Activated T-cell treated with anti-CD3 and anti-CD28 coated beads for 4 hours (primary cell): ENCODE results near the gene LPP.
"Not testable (repeated sequence)": the region's sequence is repeated elsewhere in the genome, so short reads cannot be mapped to it uniquely, and the experiment has no call there.

Source experiments
- DNase-seq: peaks from one replicate; pipeline ENCODE4 v3.0.0-alpha.2; 2020

The LPP gene

DNA sequence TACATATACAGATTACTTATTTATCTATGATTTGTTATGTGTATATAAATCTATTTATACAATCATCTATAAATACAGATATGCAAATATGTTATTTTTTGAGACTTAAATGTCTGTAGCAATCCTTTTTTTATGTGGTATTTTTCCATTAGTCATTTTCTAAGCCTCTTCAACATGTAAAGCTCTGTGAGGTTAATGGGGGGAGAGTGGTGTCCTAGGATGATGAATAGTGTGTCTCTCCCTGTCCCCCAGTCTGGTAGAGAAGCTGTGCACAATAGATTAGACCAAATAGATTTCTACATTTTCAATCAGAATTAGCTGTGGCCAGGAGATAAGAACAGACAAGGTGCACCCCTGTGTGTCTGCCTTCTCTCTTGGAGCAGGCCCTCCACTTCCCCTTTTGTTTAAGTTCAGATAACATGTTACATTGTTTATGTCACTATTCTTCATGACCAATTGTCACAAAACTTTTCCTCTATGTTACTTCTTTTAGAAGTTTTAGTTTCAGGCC is 453.9 kb downstream of the LPP start:
- DNase-seq, result no peak

DNA sequence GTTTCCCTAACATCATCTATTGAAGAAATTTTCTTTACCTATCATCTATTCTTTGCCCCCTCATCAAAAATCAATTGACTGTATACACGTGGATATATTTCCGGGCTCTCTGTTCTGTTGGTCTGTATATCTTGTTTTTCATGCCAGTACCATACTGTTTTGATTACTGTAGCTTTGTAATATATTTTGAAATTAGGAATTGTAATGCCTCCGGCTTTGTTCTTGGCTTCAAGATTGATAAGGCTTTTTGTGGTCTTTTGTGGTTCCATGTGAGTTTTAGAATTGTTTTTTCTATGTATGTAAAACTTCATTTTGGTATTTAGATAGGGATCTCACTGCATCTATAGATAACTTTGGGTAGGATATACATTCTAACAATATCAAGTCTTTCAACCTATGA is 454.4 kb downstream of the LPP start:
- no peak for DNase-seq

DNA sequence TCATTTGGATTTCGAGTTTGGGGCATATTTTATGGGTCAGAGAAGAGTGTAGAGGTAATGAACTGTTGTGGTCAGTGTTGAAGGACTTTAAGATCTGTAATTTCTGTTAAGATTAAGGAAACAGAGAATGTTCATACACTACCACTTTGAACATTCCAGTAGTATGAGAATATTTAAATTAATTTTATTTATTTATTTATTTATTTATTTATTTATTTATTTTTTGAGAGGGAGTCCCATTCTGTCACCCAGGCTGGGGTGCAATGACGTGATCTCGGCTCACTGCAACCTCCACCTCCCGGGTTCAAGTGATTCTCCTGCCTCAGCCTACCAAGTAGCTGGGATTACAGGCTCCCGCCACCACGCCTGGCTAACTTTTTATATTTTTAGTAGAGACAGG is 459.8 kb downstream of the LPP start:
- DNase-seq, result not testable (repeated sequence)

DNA sequence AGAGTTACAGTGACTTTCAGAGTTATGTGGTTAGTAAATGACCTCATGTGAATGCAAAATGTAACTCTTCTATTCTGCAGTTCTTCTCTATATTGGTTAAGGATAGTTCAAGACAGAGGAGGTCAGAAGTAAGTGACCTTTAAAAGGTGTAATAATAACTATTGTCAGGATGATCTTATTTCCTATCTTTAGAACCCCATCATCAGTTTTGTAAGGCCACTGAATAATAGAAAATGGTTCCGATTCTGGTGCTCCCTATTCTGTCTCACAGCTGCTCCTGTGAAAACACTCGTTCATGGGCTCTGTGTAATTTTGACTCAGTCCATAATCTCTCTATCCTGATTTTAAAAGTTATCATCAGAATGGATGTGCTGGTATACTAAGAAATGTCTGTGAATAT is 463.3 kb downstream of the LPP start:
- DNase-seq, result no peak

DNA sequence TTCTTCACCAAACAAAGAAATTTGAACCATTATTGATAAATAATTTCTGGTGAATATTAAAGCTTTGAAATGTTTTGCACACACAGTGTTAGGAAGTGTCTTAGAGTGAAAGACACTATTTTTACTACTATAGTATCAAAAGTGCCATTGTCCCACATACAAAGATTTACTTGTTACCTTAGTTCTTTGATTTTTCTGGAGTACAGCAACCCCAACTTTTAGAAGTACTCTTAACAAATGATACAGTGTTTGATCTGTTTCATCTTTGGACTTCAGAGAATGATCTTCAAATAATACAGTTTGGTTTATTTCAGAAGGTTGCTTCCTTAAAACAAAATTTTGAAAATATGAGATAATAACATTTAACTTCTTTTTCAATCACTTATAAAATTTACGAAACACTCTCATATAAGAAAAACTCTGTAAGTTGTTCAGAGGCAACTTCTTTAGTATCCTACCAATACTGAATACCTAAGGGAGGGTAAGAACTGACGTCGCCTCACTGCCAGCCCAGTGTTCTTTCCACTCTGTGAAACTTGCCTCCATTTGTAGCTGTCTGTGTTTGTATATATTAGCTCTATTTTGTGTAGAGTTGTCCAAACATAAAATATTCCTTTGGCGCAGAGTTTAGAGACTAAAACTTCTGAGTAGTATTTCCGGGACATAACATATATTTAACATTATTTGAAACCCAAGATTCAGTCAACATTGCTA is 464.2 kb downstream of the LPP start:
- no peak for DNase-seq

DNA sequence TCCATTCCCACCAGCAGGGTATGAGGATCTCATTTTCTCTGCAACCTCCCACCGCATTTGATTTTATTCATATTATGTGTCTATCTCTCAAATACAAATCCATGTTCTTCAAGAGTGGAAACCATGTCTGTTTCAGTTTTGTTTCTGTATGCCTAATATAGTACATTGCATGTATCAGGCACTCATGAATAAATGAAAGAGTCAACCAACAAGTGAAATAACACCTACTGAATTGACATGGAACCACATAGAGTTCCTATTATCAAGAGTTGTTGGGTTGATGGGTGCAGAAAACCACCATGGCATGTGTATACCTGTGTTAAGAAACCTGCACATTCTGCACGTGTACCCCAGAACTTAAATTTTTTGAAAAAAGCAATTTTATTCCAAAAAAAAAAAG is 466.8 kb downstream of the LPP start:
- no peak for DNase-seq

DNA sequence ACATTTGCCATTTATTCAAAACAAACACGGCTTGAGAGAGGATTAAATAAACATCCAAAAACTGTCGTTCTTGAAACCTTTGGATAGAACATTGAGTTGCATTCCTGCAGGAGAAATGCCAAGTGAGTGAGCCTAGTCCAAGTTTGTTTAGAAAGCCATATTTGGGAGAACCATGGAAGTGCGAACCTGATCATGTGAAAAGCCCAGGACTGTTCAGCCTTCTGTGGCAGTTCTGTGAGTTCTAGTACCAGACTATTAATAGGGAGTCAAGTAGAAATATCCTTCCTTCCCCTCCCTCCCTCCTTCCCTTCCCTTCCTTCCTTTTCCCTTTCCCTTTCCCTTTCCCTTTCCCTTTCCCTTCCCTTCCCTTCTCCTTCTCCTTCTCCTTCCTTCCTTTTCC is 470.4 kb downstream of the LPP start:
- no peak for DNase-seq

DNA sequence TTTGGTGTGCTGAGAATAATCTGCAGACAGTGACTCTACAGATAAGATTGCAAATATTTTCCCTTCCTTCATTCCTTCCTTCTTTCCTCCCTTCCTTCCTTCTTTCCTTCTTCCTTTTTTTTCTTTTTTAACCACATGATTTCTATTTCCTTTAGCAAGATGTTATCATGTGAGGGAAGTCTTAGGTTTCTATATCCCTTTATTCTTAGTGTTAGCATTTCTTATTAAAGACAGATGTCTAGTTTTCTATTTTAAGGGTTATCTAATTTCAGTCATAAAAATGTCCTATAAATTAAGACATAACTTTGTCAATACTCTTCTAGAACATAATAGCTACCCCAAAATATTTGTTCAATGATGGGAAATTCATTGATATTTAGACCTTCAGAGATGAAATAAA is 470.9 kb downstream of the LPP start:
- DNase-seq, result no peak

DNA sequence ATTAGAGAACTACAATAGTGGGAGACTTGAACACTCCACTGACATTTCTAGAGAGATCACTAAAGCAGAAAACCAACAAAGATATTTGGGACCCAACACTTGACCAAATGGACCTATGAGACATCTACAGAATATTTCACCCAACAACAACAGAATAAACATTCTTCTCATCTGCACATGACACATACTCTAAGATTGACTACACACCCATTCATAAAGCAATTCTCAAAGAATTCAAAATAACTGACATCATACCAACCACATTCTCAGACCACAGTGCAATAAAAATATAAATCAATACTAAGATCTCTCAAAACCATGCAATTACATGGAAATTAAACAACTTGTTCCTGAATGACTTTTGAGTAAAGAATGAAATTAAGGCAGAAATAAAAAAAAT is 473.7 kb downstream of the LPP start:
- DNase-seq, result no peak

DNA sequence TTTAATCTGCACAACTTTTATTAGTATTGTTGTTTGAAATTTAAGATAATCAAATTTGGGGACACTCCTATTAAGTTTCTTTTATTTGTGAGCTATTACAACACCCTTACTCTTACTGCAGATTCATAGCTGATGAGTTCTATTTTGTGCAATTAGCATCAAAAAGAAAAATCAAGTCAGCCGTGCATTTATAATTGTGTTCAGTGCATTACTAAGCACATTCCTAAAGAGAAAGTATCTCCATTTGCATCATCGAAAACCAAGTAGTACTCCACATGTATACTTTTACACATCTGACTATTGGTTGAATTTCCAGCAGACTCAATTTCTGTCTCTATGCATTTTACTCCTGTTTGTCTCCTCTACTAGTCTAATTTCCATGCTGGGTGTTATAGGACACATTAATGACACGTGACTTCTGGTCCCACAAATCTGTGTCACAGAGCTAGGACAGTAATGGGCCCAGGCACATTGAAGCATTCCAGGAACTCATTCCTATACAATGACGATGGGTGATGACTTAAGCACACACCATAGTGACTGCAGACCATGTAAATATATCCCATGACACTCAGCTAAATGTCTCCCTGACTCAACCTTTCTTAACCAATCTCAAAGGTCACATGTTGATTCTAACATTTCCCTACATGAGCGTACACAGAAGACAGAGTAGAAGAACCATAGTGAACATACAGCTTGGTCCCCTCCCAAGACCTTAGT is 477.5 kb downstream of the LPP start:
- no peak for DNase-seq

DNA sequence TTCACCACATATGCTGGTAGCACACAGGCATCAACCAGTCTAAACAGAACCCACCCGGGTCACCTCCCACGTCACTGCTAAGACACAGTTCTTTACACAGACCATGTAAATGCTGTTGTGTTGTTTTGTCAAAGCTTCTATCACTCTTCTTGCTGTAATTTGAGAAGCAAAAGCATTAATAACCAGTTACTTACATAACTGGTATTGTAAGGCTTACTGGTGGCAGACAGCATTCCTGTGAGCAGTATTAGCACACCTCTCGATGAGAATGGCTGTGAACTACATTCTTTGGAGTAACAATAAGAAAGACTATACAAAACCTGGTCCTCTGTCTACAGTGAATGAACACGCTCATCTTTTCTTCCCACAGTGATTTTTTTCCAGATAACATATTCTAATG is 479.2 kb downstream of the LPP start:
- DNase-seq, result no peak

DNA sequence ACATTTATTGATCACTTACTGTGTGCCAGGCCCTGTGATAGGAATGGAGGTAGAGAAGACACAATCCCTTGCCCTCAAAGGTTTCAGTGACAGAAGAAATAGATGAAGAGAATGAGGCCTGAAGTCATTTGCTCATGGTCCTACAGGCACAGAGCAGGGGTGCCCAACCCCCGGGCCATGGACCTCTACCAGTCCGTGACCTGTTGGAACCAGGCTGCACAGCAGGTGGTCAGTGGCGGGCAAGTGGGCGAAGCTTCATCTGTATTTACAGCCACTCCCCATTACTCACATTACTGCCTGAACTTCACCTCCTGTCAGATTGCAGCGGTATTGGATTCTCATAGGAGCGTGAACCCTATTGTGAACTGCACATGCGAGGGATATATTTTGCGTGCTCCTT is 480.3 kb downstream of the LPP start:
- no peak for DNase-seq

DNA sequence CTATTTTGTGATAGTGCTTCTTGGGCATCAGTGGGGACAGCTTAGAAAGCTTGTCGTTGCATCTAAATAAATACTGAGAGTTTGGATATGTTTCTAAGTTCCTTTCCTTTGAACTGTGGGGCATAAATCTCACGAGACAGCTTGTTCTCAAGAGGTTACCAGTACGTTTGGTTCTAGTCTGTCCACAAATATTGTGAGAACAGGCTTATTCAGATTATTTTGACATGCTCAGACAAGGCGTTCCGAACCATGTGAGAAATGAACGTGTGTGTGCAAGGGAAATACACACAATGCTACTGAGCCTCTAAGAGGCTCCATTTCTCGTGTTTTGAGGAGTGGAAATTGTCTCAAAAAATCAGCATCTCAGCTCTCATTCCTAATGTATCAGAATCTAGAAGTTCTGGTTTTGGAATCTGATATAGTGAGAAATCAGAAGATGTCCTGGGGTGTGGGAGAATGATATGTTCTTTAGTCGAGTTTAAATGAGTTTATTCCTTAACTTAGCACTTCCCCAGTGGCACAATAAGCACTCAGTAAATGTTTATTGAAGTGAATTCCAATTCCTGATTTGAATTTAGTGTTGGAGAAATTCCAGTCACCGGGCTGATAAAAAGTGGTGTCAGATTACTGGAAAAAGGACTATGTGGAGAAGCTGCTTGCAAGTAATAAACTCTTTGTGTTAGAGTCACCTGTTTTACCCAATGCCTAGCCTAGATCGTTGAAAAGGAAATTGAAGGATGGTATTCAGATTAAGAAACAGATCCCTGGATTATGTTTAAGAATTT is 481.5 kb downstream of the LPP start:
- DNase-seq, result no peak

DNA sequence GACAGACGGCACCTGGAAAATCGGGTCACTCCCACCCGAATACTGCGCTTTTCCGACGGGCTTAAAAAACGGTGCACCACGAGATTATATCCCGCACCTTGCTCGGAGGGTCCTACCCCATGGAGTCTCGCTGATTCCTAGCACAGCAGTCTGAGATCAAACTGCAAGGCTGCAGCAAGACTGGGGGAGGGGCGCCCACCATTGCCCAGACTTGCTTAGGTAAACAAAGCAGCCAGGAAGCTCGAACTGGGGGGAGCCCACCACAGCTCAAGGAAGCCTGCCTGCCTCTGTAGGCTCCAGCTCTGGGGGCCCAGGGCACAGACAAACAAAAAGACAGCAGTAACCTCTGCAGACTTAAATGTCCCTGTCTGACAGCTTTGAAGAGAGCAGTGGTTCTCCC is 482.3 kb downstream of the LPP start:
- not testable (repeated sequence) for DNase-seq

DNA sequence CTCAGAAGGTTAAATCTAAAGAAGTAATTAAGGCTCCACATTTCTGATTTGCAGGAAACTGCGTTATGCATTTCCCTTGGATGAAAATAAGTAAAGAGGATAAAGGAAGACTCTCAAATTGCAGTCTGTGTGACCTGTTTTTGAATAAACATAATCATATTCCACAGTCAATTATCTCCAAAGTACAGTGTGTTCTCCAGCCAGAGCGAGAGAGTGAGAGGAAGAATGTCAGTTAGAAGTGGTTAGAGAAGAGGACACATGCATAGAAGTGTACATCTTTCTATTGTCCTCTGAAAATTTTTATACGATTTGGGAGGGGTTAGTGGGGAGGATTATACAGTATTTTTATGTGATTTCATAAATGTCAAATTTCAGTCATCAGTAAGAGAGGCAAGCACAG is 487.1 kb downstream of the LPP start:
- no peak for DNase-seq

DNA sequence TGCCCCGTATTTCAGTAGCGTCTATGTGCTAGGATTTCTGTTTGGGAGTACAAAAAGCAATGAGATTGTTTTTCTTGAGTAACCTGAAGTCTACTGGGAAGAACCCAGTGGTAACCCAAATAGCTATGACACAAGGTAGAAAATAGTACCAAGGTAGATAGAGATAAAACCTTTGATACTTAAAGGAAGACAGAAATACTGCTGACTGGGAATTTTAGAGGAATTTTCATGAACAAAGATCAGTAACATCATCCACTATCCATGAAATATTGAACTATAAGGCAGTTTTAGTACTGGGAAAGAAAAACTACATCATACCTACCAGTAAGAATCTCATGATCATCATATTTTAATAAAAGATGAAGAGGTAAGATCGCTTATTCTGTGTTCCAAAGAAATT is 489.8 kb downstream of the LPP start:
- DNase-seq, result no peak

DNA sequence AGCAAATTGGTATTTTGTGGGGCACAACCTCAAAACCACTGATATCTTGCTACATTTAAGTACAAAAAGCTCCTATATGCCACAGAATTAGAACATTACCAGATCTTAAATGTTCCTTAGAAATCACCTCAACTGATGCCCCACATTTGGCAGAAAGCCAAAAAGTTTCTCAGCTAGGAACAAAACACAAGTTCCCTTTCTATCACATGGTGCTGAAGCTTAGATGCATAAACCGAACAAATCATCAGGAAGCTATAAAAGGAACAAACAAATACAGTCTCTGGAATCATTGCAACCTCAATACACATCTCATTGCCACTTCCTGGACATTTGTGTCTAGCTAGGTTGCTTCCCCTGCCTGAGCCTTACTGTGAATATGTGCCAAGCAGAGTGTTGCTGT is 492.6 kb downstream of the LPP start:
- DNase-seq, result no peak

DNA sequence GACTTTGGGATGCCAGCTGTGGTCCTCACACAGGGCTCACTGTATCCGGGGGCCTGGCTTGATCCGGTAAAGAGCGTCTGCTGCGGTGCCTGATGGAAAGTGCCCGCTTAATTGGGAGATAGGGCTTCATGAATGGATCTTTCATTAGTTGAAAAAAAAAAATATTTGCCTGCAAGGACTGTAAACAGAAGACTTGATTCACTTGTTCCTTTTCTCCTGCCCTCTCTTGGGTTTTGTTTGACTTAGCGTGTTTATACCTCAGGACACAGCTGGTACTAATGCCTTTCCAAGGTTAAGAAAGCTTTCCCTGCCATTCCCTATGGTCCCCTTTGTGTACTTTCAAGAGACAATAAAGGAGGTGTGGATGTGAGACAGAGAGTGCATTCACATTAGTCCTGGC is 493.3 kb downstream of the LPP start:
- DNase-seq, result no peak

DNA sequence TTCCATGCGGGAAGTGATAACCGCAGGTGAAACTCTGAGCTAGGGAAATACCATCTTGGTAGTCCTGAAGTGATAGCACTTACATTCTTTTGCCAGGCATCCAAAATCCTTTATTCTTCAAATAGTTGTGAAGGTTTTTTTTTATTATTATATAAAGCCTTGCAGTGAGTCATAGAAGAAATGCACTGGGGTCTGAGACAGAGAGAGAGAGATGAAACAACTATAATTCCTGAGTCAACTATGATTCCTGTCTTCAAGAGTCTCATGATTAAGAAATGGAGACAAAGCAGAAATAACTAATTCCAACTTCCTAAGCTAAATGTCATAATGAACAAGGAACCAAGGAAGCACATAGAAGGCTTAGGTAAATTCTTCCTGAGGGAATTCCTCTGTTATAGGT is 495.6 kb downstream of the LPP start:
- DNase-seq, result no peak

DNA sequence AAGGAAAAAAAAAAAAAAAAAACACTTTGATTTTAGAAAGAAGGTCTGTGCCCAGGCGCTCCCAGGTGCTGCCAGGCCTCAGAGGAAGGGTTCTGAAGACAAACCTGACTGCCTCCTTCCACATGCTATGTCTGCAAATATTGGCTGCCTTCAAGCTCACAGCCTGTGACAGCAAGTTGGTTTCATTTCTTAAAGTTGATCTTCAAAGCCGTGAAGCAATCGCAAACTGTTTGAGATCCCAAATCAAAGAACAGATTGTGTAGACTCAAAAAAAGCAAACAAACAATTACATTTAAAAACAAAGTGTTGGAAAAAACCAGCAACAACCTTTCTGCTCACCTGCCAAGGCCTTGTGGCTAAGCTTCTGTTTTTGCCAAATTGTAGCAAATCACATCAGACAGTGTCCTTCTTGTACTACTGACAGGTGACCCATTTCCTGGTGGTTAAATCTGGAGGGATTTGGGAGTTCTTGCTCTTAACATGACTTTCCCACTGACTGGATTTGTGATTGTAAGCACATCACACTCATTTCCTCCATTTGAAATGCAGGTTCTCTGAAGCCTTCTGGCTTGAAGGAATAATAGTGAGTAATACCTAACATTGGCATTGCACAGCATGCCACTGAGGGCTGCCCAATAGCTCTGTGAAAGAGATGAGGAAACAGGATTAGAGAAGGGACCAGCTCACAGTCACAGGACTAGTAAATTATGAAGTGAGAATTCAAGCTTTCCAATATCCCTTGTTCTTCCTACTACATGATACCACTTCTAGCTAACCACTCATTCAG is 502.4 kb downstream of the LPP start:
- no peak for DNase-seq

DNA sequence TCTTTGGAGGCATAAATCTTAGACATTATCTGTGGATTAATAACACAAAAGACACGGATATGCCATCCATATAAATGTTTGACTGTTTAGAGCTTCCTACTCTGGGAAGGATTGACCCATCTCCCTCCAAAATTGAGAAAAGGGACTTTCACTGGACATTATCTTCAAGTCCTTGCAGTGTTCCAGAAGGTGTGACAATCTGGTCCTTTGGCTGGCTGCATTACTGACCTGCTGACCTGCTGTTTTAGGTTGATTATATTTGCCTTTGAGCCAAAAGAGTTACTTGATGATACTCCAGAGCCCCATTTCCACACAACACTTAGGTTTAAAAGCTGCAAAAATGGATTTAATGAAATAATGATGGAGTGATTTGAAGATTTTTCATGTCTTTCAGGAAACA is 504.6 kb downstream of the LPP start:
- no peak for DNase-seq

DNA sequence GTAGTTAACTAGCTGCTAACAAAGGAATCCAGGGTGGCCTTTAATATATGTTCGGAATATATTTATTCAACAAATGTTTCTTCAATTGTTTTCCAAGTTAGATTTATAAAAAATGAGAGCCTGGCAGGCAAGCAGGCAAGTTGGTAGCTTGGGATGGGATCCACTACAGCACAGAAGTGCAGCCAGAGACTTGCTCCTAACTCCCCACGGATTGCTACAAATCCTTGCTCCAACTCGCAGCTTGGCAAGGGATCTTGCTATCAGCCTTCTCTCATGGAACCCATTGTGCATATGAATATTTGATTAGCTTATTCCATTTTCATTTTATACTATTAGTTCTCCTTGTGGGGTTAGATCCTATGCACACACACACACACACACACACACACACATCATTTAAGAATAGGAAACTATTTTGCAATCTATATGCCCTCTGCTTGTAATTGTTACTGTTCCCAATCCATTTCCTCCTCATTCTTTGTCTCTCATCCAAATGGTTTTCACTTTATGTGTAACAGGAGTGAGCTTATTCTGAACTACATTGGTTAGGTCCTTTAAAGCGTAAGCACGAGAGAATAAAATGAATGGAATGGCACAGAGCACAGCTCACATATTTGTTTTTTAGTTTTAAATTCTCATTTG is 505.6 kb downstream of the LPP start:
- DNase-seq, result no peak

DNA sequence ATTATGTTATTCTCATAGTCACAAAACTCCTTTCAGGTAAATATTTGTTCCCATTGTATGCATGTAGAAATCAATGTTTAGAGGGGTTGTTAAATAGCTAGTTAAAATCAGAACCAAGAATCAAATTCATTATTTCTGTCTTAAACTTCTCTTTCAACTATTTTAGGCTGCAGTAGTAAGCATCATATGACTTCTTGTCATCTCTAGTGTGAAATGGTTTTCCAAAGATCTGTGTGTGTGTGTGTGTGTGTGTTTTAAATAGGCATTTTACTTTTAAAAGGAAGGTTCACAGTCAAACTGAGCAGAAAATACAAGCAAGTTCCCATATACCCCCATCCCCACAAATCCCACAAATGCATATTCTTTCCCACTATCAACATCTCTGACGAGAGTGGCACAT is 506.5 kb downstream of the LPP start:
- no peak for DNase-seq
